Type B pancreatic cell (in vitro differentiated cells): ENCODE data around the gene GTF2IRD1. TPM values are rescaled to one million over a fixed set of nuclear protein-coding genes. Genes with fewer than 3 reads are reported as not detected.

ENCODE experiments used
- DNase-seq: peaks from one replicate; pipeline ENCODE4 v3.0.0; 2021; ENCODE audit warnings: mixed read lengths; ENCODE audit not compliant: unreplicated experiment; ENCODE audit errors: extremely low spot score
- H3K27ac Mint-ChIP-seq: 2 replicates; pipeline ENCODE4 v1.8.0; 2021; ENCODE audit warnings: mild to moderate bottlenecking, mixed read lengths
- H3K27me3 Mint-ChIP-seq: 2 replicates; pipeline ENCODE4 v1.8.0; 2021; ENCODE audit warnings: mixed read lengths
- H3K36me3 Mint-ChIP-seq: 2 replicates; pipeline ENCODE4 v1.8.0; 2021; ENCODE audit warnings: mixed read lengths
- H3K4me1 Mint-ChIP-seq: one replicate; pipeline ENCODE4 v1.8.0; 2021; ENCODE audit warnings: mixed read lengths; ENCODE audit not compliant: unreplicated experiment
- H3K4me3 Mint-ChIP-seq: 2 replicates; pipeline ENCODE4 v1.8.0; 2021; ENCODE audit warnings: mild to moderate bottlenecking, mixed read lengths
- H3K9me3 Mint-ChIP-seq: 2 replicates; pipeline ENCODE4 v1.8.0; 2021; ENCODE audit warnings: mixed read lengths
- CTCF ChIP-seq: fragments of 200-600 bp; sonication (generic); conservative IDR thresholded peaks from 2 replicates; pipeline ENCODE4 v1.5.0; 2021; ENCODE audit warnings: antibody characterized with exemption, mild to moderate bottlenecking
- total RNA-seq: library from RNA; stranded (reverse); gene quantifications from 2 replicates; pipeline ENCODE4 v1.2.1, GENCODE V29; 2021; ENCODE audit warnings: low replicate concordance

Gene GTF2IRD1
- total RNA-seq, 1 donor from 2014 or later = 47.9 TPM

DNA sequence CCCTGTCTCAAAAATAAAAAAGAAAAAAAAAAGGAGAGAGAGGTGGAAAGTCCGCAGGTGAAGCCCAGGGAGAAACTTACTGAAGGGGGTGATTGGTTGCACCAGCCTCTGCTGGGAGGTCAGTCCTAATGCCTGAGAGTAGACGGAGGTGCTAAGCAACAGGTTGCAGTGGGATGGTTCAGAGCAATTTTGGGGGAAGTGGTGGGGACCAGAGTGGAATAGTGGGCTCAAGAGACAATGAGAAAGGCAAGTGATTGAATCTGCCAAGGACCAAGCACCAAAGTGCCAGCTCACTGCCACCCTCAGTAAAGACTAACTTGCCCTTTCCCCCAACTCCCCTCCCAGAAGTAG, 113.6 kb downstream of the GTF2IRD1 start:
- no peak overlapping the region for H3K27ac Mint-ChIP-seq
- H3K36me3 Mint-ChIP-seq = peaks cover 10% of the 10 kb centered on the region
- no peak for TF ChIP-seq CTCF
- H3K9me3 Mint-ChIP-seq = no peaks in the 10 kb centered on the region
- DNase-seq = no peak
- H3K4me1 Mint-ChIP-seq = peaks cover 19% of the 10 kb centered on the region
- no peaks in the 10 kb centered on the region for H3K27me3 Mint-ChIP-seq
- no peak overlapping the region for H3K4me3 Mint-ChIP-seq

DNA sequence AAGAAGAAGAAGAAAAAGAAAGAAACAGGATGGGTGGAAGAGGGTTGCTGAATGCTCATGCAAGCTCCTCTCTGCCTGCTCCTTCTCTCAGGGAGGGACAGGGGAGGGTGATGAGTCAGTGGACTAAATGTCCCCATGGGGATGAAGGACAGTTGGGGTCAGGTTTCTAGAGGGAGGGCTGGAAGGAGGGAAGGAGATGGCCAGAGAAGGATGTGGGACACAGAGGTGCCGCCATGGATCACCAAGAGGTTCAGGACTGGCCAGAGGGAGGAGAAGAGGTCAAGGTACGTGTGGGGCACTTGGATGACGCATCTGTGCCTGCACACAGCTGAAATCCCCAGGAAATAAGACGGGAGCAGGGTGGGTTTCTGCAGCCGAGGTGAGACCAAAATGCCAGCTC, 115.0 kb downstream of the GTF2IRD1 start:
- no peaks in the 10 kb centered on the region for H3K9me3 Mint-ChIP-seq
- H3K27me3 Mint-ChIP-seq = no peaks in the 10 kb centered on the region
- H3K27ac Mint-ChIP-seq = no peak overlapping the region

DNA sequence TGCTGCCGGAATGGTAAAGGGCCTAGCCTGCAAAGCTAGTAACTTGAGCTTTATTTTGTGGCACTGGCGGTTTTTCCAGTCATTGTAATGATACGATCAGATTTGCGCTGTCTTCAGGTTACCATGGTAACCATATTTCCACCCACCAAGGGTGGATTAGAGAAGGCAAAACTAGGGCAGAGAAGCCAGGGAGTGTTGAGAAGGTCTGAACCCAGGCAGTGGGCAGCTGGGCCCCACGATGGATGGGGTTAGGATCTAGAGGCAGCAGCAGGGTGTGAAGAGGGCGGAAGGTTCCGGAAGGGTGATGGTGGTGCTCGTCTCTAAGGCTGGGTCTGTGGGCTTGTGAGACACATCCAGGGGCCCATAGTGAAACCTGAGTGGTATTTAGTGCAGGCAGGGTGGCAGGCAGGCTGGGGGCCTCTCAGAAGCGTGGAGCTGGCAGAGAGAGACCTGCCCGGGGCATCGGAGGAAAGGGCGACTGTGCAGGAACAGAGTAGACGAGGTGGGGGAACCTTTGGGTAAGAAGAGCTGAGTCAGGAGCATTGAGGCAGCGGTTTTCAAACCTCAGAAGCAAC, 115.9 kb downstream of the GTF2IRD1 start:
- H3K27ac Mint-ChIP-seq = peak overlapping the region; percentile 59
- no peak for TF ChIP-seq CTCF
- H3K4me3 Mint-ChIP-seq = no peak overlapping the region
- peaks cover 10% of the 10 kb centered on the region for H3K36me3 Mint-ChIP-seq
- DNase-seq = no peak
- H3K9me3 Mint-ChIP-seq = no peaks in the 10 kb centered on the region
- no peaks in the 10 kb centered on the region for H3K27me3 Mint-ChIP-seq
- peaks cover 24% of the 10 kb centered on the region for H3K4me1 Mint-ChIP-seq

More for the DNA sequence above, 115.0 kb downstream of the GTF2IRD1 start:
- no peak overlapping the region for H3K4me3 Mint-ChIP-seq
- H3K4me1 Mint-ChIP-seq = peaks cover 24% of the 10 kb centered on the region
- TF ChIP-seq CTCF = no peak
- DNase-seq = no peak
- H3K36me3 Mint-ChIP-seq = peaks cover 10% of the 10 kb centered on the region

- TF ChIP-seq CTCF = no peak
- H3K9me3 Mint-ChIP-seq = no peaks in the 10 kb centered on the region
- H3K27me3 Mint-ChIP-seq = no peaks in the 10 kb centered on the region
- DNase-seq = no peak
- H3K27ac Mint-ChIP-seq = no peak overlapping the region
- no peak overlapping the region for H3K4me3 Mint-ChIP-seq
- peaks cover 24% of the 10 kb centered on the region for H3K4me1 Mint-ChIP-seq
- peaks cover 18% of the 10 kb centered on the region for H3K36me3 Mint-ChIP-seq
These were observed 116.9 kb downstream of the GTF2IRD1 start for GRCh38 chr7:74570533-74571156.

- no peaks in the 10 kb centered on the region for H3K9me3 Mint-ChIP-seq
- no peak overlapping the region for H3K4me3 Mint-ChIP-seq
- H3K27ac Mint-ChIP-seq = no peak overlapping the region
- no peak for TF ChIP-seq CTCF
- H3K36me3 Mint-ChIP-seq = peaks cover 19% of the 10 kb centered on the region
- DNase-seq = no peak
- peaks cover 24% of the 10 kb centered on the region for H3K4me1 Mint-ChIP-seq
- H3K27me3 Mint-ChIP-seq = no peaks in the 10 kb centered on the region
These were observed 118.7 kb downstream of the GTF2IRD1 start for GRCh38 chr7:74572301-74572979.
